HG03378 (cell line): ENCODE data around the gene PRKCE.

ENCODE experiments used
- ATAC-seq: cut with Tn5 transposase; IDR thresholded peaks from one replicate; pipeline ENCODE4 v1.9.1; 2021; ENCODE audit warnings: mild to moderate bottlenecking, moderate library complexity; ENCODE audit not compliant: unreplicated experiment

Gene PRKCE

GRCh38 chr2:46003903-46004473, 352.5 kb downstream of the PRKCE start:
- no peak for ATAC-seq

DNA sequence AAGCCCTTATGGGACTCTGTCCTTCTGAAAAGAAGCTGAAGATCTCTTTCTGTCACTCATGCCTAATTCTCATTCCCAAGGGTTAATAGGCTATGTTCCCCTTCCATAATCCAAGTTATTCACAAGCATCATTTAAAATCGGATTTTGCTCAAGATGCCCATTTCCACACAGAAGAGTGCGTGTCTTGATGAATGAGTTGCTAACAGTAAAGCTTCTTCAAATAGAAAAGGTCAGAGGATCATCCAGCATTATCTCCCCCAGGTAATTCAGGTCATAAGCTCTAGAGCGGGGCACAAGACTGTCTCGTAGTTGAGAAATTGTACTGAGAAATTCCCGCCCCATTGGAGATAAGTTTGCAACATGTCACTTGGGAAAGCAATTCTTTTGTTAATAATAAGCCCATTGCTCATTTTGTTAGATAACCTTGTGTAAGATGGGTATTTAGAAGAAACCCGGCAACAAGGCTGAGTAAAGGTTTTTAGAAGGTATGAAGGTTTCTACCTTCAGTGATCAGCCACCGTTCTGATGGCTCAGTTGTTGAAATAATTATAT, 355.1 kb downstream of the PRKCE start:
- no peak for ATAC-seq

- no peak for ATAC-seq
Observed at GRCh38 chr2:46007412-46007811, 355.9 kb downstream of the PRKCE start.

DNA sequence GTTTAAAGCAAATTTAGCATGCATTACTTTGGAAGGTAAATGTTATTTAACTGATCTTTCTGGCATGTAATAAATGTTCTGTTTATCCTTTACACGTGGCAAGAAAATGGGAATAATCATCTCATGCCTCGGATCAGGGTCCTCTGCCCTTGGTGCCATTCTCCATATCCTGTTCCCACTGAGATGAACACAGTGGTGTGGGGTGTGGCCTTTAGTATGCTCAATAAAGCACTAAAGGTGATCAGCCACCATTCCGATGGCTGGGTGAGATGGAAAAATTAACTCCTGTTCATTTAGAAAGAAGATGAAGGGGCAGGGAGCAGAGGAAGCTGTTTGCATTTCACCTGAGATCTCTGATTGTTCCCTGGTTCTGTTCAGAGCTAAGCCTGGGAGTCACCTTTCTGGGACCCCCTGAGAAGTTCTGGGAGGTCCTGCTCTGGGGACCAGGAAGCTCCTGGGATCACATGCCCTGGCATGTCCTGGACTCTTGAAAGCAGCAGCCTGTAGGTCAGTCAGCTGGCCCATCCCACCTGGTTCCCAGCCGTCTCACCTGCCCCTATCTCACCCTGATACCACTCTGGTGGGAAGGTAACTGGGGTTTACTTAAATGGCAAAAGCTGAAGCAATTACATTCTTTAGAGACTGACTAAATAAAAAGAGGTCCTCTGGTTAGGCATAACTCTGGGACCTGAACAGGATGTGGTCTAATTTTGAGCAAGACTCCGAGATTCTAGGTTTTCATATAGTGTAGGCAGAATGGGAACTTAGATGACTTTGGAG, 356.8 kb downstream of the PRKCE start:
- no peak for ATAC-seq

- no peak for ATAC-seq
Observed at GRCh38 chr2:46009315-46009714, 357.8 kb downstream of the PRKCE start.

- no peak for ATAC-seq
Observed at GRCh38 chr2:46009772-46010171, 358.3 kb downstream of the PRKCE start.

DNA sequence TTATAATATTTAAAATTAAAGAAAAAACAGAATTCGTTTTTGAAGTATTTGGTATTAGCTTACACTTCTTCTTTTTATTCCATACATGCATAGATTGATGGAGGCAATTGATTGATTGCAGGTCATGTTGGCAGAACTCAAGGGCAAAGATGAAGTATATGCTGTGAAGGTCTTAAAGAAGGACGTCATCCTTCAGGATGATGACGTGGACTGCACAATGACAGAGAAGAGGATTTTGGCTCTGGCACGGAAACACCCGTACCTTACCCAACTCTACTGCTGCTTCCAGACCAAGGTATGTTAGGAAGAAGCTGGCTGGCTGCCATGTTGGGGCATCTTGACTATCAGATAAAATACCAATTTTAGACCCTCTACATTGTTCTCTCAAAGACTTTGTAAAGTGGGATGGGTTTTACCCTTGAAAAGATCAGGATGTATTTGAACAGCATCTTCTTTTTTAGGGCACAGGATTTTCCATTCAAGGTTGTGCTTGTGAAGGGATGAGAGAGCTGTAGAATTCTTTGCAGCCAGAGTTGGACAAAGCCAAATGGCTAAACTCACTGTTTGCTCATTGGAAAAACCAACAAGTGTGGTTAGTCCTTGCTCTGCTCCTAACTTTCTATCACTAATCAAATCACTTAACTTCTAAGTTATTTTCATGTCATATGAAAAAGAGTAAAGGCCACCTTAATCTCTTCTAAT, 358.9 kb downstream of the PRKCE start:
- ATAC-seq: no peak

DNA sequence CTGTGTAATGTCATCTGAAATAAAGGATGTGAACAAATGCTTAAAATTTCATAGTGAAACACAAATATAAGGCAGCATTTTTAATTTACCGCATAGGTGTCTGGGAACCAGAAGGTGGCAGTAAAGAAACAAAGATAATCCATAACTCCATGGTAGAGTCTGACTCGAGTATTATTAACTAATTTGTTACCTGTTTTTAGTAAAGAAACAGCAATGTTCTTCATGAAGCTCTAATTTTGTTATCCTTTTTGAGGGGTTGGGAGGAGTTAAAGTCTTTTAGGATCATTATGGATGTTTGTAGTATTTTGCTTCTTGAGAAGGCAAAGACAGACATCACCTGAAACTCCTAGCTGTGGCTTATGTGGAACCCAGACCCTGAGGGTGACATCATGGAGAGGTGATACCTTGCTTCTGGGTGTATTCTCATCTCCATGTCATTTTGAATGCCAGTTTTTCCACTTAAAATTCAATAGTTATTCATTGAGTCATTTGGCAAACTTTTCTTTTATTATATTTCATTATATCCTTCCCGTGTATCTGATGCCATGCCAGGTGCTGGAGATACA, 359.5 kb downstream of the PRKCE start:
- no peak for ATAC-seq

DNA sequence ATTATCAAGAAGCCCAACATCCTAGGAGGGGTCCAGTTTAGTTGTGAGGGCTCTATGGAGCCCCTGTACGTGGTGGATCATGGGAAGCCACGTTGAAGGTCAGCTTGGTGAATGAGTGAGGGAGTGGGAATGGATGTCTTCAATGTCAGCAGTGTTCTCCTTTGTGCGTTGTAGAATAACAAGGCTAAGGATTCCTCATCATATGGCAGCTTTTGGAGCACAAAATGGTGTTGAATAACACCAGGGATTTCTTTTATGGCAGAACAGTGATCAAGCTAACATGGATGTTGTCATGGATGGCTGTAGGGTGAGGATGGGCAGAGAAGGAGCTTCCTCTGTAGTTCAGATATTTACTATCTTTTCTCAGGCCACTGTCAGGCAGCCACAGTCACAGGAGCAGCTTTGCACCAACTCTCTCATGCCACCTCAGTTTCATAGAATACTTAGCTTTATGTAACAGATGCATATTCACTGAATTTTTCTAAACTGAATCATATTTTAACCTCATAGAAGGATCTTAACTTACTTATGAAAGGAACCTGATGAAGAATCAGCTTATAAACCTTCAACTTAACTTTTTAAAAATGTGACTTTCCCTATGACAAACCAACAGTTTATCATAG, 361.3 kb downstream of the PRKCE start:
- no peak for ATAC-seq

DNA sequence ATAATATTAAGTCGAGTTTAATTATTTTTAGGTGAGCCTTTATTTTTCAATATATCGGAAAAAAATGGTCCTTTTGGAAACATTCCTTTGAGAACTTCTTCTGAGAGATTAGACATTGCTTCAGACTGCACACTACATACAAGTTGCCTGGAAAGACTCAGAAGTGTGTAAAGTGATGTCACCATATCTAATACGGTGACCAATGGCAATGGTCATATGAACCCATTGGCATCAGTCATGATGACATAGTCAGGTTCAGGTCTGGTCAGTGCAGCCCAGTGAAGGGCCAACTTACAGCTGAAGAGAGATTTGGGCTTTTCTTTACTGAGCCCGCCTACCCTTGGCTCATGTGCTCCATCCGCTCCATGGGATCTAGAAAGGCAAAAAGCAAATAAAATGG, 362.3 kb downstream of the PRKCE start:
- ATAC-seq: no peak

- no peak for ATAC-seq
Observed at GRCh38 chr2:46014911-46015654, 363.6 kb downstream of the PRKCE start.

GRCh38 chr2:46015671-46016070, 364.2 kb downstream of the PRKCE start:
- no peak for ATAC-seq

DNA sequence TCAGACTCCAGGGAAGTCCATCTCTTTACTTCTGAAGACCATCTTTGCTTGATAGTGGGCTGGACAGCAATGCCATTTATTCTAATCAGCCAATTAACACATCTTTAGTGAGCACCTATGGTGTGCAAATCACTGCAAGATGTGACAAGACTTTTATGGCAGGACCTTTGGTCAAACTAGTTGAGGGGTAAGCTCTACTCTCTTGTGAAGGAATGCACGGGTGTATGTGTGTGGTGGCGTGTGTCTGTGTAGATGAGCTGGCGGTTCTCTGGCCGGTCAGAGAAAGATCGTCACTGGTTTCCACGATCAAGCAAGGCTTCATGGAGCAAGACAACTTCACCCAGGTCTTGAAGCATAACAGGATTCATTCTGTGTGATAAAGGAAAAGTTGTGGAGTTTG, 364.6 kb downstream of the PRKCE start:
- no peak for ATAC-seq

DNA sequence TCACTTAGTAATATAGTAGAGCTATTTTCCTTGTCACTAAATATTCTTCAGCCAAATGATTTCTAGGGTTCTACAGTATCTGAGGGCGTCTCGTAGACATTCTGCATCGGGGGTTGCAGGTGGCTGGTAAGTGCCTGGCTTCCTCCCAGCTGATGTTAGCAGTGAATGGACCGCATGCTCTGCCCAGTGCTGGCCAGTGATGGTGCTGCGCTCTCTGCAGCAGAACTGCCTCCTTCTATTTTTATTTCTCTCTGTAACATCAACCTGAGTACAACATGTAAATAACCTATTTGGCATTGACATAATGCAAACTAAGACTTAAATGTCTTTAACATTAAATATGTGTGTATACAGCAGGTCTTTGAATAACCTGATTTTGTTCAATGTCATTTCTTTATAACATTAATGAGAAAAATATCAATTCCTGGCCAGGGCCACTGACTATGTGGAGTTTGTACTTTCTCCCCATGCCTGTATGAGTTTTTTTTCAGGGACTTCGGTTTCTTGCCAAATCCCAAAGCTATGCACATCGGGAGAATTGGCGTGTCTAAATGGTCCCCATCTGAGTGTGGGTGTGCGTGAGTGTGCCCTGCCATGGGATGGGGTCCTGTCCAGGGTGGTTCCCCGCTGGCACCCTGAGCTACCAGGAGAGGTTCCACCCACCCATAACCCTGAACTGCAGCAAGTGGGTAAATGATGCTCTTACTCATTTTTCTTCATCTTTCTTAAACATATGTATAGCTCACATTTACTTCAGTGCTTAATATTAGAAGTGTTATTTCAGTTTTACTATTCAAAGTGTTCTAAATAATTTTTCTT, 367.5 kb downstream of the PRKCE start:
- ATAC-seq: no peak

GRCh38 chr2:46020416-46020815, 368.9 kb downstream of the PRKCE start:
- ATAC-seq: no peak

DNA sequence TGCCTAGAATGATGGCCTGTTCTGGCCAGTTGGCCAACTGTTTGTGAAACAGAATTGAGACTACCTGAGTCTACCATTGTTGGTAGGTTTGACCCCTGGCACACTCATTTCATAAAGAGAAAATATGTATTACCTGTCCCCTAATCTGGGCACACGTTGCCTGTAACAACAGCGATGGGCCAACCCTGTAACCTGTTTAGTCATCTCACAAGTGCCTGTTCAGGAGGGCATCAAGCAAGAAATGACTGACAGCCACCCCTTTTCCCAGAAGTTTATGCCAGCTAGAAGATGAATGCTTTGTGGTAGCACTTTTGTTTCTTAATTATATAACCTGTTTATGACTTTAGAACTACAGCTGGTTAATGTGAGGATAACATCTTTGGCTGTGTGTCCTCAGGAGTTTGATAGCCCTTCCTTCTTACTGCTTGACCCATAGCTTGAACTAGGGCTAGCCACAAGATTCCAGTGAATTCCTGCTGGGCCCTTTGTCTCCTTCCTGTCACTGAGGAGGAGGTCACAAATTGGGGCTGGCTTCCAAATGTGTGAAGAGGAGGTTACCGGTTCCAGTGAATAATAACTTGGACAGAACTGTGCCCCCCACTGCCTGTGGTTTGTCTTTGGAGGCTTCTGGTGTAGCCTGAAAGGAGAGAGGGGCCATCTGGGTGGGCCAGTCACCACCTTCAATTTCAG, 371.8 kb downstream of the PRKCE start:
- ATAC-seq: no peak

DNA sequence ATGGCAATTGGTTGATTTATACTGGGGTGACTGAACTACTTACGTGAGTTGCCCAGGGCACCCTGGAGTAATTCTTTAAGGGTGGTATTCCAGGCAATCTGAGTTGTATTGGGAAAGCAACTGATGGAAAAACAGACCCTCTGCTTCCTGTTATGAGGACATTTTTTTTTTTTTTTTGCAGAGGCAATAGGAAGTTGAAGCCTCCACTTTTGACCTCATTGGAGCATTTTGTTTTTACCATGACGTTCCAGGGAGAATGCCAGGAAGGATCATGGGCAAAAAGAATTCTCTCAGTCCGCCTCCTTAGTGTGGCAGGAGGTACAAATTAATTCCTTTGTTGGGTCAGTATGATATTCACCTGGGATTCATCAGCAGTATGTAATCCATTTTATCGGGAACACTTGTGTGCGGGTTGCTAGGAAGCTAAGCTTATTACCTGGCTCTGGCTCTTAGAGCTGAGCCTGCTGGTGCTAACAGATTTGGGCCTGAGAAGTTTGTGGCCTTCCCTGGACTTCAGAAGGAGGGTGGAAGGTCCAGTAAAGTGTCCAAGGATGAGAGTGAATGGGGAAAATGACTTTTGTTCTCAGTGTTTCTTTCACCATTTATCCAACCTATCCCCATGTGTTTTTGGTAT, 372.8 kb downstream of the PRKCE start:
- no peak for ATAC-seq

DNA sequence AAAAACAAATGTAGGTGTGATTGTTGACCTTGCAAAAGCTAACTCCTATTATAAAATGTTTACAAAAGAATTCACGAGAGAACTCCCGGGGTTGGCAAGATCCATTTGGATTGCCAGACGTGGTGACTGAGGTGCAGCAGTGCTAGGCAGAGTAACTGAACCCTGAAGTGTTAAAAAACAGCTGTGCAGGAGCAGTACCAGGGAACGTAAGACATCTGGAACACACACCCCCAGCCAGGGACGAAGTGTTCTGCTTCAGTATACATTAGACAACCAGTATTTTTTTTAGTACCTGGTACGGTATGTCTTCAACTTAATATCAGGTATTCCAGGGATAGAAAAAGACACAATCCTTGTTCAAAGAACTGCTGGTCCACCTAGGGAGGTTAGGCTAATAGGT, 373.6 kb downstream of the PRKCE start:
- no peak for ATAC-seq

GRCh38 chr2:46025676-46026075, 374.2 kb downstream of the PRKCE start:
- ATAC-seq: no peak
